LNCAP (cell line): ENCODE data around the gene RBMS2.

Experiments used
- TF ChIP-seq, protein P1 (sequence below): fragments of 450-650 bp; IDR thresholded peaks from 2 replicates; pipeline ENCODE4 v1.5.1; 2017; ENCODE audit warnings: mild to moderate bottlenecking

The RBMS2 gene

GRCh38 chr12:56520048-56520447 is 1.6 kb upstream of the RBMS2 start:
- TF ChIP-seq, protein P1, sequence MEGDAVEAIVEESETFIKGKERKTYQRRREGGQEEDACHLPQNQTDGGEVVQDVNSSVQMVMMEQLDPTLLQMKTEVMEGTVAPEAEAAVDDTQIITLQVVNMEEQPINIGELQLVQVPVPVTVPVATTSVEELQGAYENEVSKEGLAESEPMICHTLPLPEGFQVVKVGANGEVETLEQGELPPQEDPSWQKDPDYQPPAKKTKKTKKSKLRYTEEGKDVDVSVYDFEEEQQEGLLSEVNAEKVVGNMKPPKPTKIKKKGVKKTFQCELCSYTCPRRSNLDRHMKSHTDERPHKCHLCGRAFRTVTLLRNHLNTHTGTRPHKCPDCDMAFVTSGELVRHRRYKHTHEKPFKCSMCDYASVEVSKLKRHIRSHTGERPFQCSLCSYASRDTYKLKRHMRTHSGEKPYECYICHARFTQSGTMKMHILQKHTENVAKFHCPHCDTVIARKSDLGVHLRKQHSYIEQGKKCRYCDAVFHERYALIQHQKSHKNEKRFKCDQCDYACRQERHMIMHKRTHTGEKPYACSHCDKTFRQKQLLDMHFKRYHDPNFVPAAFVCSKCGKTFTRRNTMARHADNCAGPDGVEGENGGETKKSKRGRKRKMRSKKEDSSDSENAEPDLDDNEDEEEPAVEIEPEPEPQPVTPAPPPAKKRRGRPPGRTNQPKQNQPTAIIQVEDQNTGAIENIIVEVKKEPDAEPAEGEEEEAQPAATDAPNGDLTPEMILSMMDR = no peak

DNA sequence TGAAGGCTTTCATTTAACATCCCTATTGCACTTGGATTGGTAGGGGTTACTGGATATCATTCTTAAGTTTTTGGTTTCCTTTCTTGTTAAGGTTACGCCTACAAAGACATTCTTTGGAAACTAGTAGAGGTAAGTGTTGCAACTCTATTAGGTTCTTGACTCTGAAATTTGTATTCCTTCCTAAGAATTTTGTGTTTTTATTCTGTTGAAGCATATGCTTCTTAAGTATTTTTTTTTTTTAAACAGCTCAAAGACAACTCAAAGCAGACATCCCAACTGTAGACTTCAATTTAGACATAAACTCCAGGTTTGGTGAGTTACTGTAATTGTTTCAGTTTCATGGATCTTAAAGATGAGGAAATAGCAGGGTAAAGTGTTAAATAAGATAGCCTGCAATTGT is 1.1 kb upstream of the RBMS2 start:
- TF ChIP-seq, protein P1 = no peak

GRCh38 chr12:56521209-56521589 is 421 bp upstream of the RBMS2 start:
- TF ChIP-seq, protein P1 = no peak

DNA sequence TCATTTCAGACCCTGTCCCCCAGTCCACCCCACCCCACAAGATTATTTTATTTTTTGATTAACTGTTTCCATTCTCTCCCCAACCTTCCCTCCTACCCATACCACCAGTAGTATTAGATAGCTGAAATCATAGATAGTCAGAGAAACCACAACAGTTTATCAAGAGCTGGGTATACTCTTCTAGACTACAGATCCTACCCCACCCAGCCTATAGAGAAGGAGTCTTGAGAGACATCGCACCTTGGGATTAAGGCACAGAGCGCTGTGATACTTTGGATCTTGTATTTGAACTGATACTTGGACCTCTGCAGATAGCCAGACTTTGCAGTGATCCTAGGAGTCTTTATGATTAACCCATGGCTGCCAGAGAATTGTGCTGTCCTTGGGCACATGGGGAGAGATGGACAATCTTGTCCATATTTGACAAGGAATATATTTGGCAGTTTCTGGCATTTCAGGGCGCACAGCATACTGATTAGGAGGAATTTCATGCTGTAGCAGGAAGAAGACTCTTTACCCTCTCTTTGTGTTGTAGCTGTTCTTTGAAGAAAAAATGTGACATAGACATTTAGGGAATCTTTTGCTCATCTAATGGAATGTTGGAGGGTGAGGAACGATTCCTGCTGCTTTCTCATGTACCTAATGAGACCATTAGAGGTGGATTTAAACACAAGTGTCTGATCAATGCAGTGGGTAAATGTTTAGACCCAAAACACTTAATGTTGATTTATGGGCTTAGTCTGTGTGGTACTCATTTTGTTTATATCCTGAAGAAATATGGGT is 982 bp downstream of the RBMS2 start:
- TF ChIP-seq, protein P1 = no peak

DNA sequence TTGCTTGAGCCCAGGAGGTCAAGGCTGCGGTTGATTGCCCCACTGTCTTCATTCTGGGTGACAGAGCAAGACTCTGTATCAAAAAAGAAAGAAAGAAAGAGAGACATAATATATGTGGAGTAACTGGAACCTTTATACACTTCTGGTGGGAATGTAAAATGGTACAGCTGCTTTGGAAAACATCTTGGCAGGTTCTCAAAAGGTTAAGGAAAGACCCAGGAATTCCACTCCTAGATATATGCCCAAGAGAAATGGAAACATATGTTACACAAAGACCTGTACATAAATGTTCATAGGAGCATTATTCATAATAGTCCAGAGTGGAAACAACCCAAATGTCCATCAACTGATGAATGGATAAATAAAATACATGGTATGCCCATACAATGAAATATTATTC is 7.2 kb downstream of the RBMS2 start:
- TF ChIP-seq, protein P1 = no peak

DNA sequence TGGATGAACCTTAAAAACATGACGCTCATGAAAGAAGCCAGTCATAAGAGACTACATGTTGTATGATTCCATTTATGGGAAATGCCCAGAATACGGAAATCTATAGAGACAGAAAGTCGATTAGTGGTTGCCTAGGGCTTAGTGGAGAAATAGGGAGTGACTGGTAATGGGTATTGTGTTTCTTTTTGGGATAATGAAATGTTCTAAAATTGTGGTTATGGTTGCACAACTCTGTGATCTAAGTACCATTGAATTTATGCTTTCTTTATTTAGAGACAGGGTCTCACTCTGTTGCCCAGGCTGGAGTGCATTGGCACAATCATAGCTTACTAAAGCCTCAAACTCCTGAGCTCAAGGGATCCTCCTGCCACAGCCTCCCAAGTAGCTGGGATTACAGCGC is 8.0 kb downstream of the RBMS2 start:
- TF ChIP-seq, protein P1 = no peak

- TF ChIP-seq, protein P1 = no peak
Measured at GRCh38 chr12:56530390-56531055, 8.9 kb downstream of the RBMS2 start.
